Activated T-cell treated with anti-CD3 and anti-CD28 coated beads for 48 hours (primary cell): ENCODE measurements around the gene UGT1A10.

Experiments
- DNase-seq: peaks from one replicate; pipeline ENCODE4 v3.0.0-alpha.2; 2020; ENCODE audit warnings: low read depth

UGT1A10 gene

GRCh38 chr2:233822101-233822771 is 186.0 kb downstream of the UGT1A10 start:
- no peak for DNase-seq
